ENCODE measurements around the gene CHRM3.

The CHRM3 gene

GRCh38 chr1:239417221-239417620, 30.9 kb downstream of the CHRM3 start:
- no peak overlapping the region for H4K8ac ChIP-seq (ENCODE audit: low read depth, low read length)

GRCh38 chr1:239417986-239418640, 31.7 kb downstream of the CHRM3 start:
- no peak overlapping the region for H3K9ac ChIP-seq (ENCODE audit: low read length)
- H3K23ac ChIP-seq (ENCODE audit: low read length): no peak overlapping the region
- H3K4me1 ChIP-seq (ENCODE audit: control insufficient read depth, low read depth, low read length): no peaks in the 10 kb centered on the region
- H3K27me3 ChIP-seq (ENCODE audit: insufficient read depth, low read length, poor library complexity): no peaks in the 10 kb centered on the region
- H3K4me3 ChIP-seq (ENCODE audit: low read length): no peak overlapping the region
- no peak overlapping the region for H3K4me2 ChIP-seq (ENCODE audit: low read length)
- H4K8ac ChIP-seq (ENCODE audit: low read depth, low read length): no peak overlapping the region
- no peak overlapping the region for H3K56ac ChIP-seq (ENCODE audit: low read length)
- H3K18ac ChIP-seq (ENCODE audit: low read length): no peak overlapping the region
- no peaks in the 10 kb centered on the region for H3K79me1 ChIP-seq (ENCODE audit: low read length)
- H2BK5ac ChIP-seq (ENCODE audit: low read length): no peak overlapping the region
- H4K5ac ChIP-seq (ENCODE audit: low read length): no peak overlapping the region
- H3K27ac ChIP-seq (ENCODE audit: low read depth, low read length): no peak overlapping the region
- H2BK15ac ChIP-seq (replicated peaks; ENCODE audit: low read depth): no peak overlapping the region
- no peak overlapping the region for H2BK120ac ChIP-seq (ENCODE audit: low read depth, low read length)
- no peak overlapping the region for H3K4ac ChIP-seq (ENCODE audit: low read depth, low read length)
- no peak for DNase-seq
- H3K36me3 ChIP-seq (ENCODE audit: control insufficient read depth, insufficient read depth, low read length): no peaks in the 10 kb centered on the region
- no peaks in the 10 kb centered on the region for H3K79me2 ChIP-seq (ENCODE audit: control insufficient read depth, insufficient read depth, low read length)
- H2AK5ac ChIP-seq (ENCODE audit: low read length): no peak overlapping the region
- WGBS (ENCODE audit: extremely low coverage, insufficient coverage, low lambda C conversion rate): no CpG with 5 or more reads among the region's 5 CpGs

More at GRCh38 chr1:239417221-239417620, 30.9 kb downstream of the CHRM3 start:
- no peaks in the 10 kb centered on the region for H3K79me1 ChIP-seq (ENCODE audit: low read length)
- H3K27ac ChIP-seq (ENCODE audit: low read depth, low read length): no peak overlapping the region
- H4K5ac ChIP-seq (ENCODE audit: low read length): no peak overlapping the region
- no peak for DNase-seq
- H3K4me1 ChIP-seq (ENCODE audit: control insufficient read depth, low read depth, low read length): no peaks in the 10 kb centered on the region
- no CpG with 5 or more reads among the region's 2 CpGs for WGBS (ENCODE audit: extremely low coverage, insufficient coverage, low lambda C conversion rate)
- H3K56ac ChIP-seq (ENCODE audit: low read length): no peak overlapping the region
- no peak overlapping the region for H2AK5ac ChIP-seq (ENCODE audit: low read length)
- no peak overlapping the region for H2BK120ac ChIP-seq (ENCODE audit: low read depth, low read length)
- H3K36me3 ChIP-seq (ENCODE audit: control insufficient read depth, insufficient read depth, low read length): no peaks in the 10 kb centered on the region
- H3K27me3 ChIP-seq (ENCODE audit: insufficient read depth, low read length, poor library complexity): no peaks in the 10 kb centered on the region
- H3K79me2 ChIP-seq (ENCODE audit: control insufficient read depth, insufficient read depth, low read length): no peaks in the 10 kb centered on the region
- no peak overlapping the region for H2BK5ac ChIP-seq (ENCODE audit: low read length)
- H3K4me3 ChIP-seq (ENCODE audit: low read length): no peak overlapping the region
- H3K4ac ChIP-seq (ENCODE audit: low read depth, low read length): no peak overlapping the region
- no peak overlapping the region for H3K23ac ChIP-seq (ENCODE audit: low read length)
- no peak overlapping the region for H3K4me2 ChIP-seq (ENCODE audit: low read length)
- no peak overlapping the region for H2BK15ac ChIP-seq (replicated peaks; ENCODE audit: low read depth)
- H3K18ac ChIP-seq (ENCODE audit: low read length): no peak overlapping the region
- no peak overlapping the region for H3K9ac ChIP-seq (ENCODE audit: low read length)

- Histone ChIP-seq H3K56ac (ENCODE audit: low read length) (no peak overlapping the region), H4K8ac (ENCODE audit: low read depth, low read length) (no peak overlapping the region), H3K9ac (ENCODE audit: low read length) (no peak overlapping the region), H3K79me1 (ENCODE audit: low read length) (no peaks in the 10 kb centered on the region), H3K27ac (ENCODE audit: low read depth, low read length) (no peak overlapping the region), H4K5ac (ENCODE audit: low read length) (no peak overlapping the region), H3K27me3 (ENCODE audit: insufficient read depth, low read length, poor library complexity) (no peaks in the 10 kb centered on the region), H3K4ac (ENCODE audit: low read depth, low read length) (no peak overlapping the region), H2BK15ac (replicated peaks; ENCODE audit: low read depth) (no peak overlapping the region), H3K36me3 (ENCODE audit: control insufficient read depth, insufficient read depth, low read length) (no peaks in the 10 kb centered on the region), H3K4me2 (ENCODE audit: low read length) (no peak overlapping the region), H3K4me3 (ENCODE audit: low read length) (no peak overlapping the region), H3K79me2 (ENCODE audit: control insufficient read depth, insufficient read depth, low read length) (no peaks in the 10 kb centered on the region), H2BK120ac (ENCODE audit: low read depth, low read length) (no peak overlapping the region), H2BK5ac (ENCODE audit: low read length) (no peak overlapping the region), H3K4me1 (ENCODE audit: control insufficient read depth, low read depth, low read length) (no peaks in the 10 kb centered on the region), H3K18ac (ENCODE audit: low read length) (no peak overlapping the region), H2AK5ac (ENCODE audit: low read length) (no peak overlapping the region), H3K23ac (ENCODE audit: low read length) (no peak overlapping the region)
- WGBS (ENCODE audit: extremely low coverage, insufficient coverage, low lambda C conversion rate): no CpG with 5 or more reads among the region's 1 CpG
- no peak for DNase-seq
These were observed 32.3 kb downstream of the CHRM3 start for GRCh38 chr1:239418681-239419080.

GRCh38 chr1:239421811-239422210, 35.4 kb downstream of the CHRM3 start:
- no peaks in the 10 kb centered on the region for H3K4me1 ChIP-seq (ENCODE audit: control insufficient read depth, low read depth, low read length)
- H4K5ac ChIP-seq (ENCODE audit: low read length): no peak overlapping the region
- H3K56ac ChIP-seq (ENCODE audit: low read length): no peak overlapping the region

GRCh38 chr1:239422818-239423217, 36.5 kb downstream of the CHRM3 start:
- H2BK120ac ChIP-seq (ENCODE audit: low read depth, low read length): no peak overlapping the region
- no CpG with 5 or more reads among the region's 3 CpGs for WGBS (ENCODE audit: extremely low coverage, insufficient coverage, low lambda C conversion rate)
- DNase-seq: no peak

More at GRCh38 chr1:239421811-239422210, 35.4 kb downstream of the CHRM3 start:
- Histone ChIP-seq H2BK120ac (ENCODE audit: low read depth, low read length) (no peak overlapping the region), H3K36me3 (ENCODE audit: control insufficient read depth, insufficient read depth, low read length) (no peaks in the 10 kb centered on the region), H2AK5ac (ENCODE audit: low read length) (no peak overlapping the region), H3K18ac (ENCODE audit: low read length) (no peak overlapping the region), H4K8ac (ENCODE audit: low read depth, low read length) (no peak overlapping the region), H2BK5ac (ENCODE audit: low read length) (no peak overlapping the region), H3K9ac (ENCODE audit: low read length) (no peak overlapping the region), H3K4me3 (ENCODE audit: low read length) (no peak overlapping the region), H3K27me3 (ENCODE audit: insufficient read depth, low read length, poor library complexity) (no peaks in the 10 kb centered on the region), H2BK15ac (replicated peaks; ENCODE audit: low read depth) (no peak overlapping the region), H3K79me1 (ENCODE audit: low read length) (no peaks in the 10 kb centered on the region), H3K4ac (ENCODE audit: low read depth, low read length) (no peak overlapping the region), H3K4me2 (ENCODE audit: low read length) (no peak overlapping the region), H3K23ac (ENCODE audit: low read length) (no peak overlapping the region), H3K79me2 (ENCODE audit: control insufficient read depth, insufficient read depth, low read length) (no peaks in the 10 kb centered on the region), H3K27ac (ENCODE audit: low read depth, low read length) (no peak overlapping the region)
- DNase-seq: no peak
- WGBS (ENCODE audit: extremely low coverage, insufficient coverage, low lambda C conversion rate): no CpG with 5 or more reads among the region's 2 CpGs

More at GRCh38 chr1:239422818-239423217, 36.5 kb downstream of the CHRM3 start:
- no peak overlapping the region for H3K18ac ChIP-seq (ENCODE audit: low read length)
- H3K79me1 ChIP-seq (ENCODE audit: low read length): no peaks in the 10 kb centered on the region
- no peak overlapping the region for H2BK15ac ChIP-seq (replicated peaks; ENCODE audit: low read depth)
- H3K9ac ChIP-seq (ENCODE audit: low read length): no peak overlapping the region
- no peak overlapping the region for H3K4ac ChIP-seq (ENCODE audit: low read depth, low read length)
- no peak overlapping the region for H4K5ac ChIP-seq (ENCODE audit: low read length)
- H2AK5ac ChIP-seq (ENCODE audit: low read length): no peak overlapping the region
- H3K4me2 ChIP-seq (ENCODE audit: low read length): no peak overlapping the region
- H2BK5ac ChIP-seq (ENCODE audit: low read length): no peak overlapping the region
- no peak overlapping the region for H3K4me3 ChIP-seq (ENCODE audit: low read length)
- no peak overlapping the region for H3K56ac ChIP-seq (ENCODE audit: low read length)
- H3K79me2 ChIP-seq (ENCODE audit: control insufficient read depth, insufficient read depth, low read length): no peaks in the 10 kb centered on the region
- H3K4me1 ChIP-seq (ENCODE audit: control insufficient read depth, low read depth, low read length): no peaks in the 10 kb centered on the region
- no peak overlapping the region for H3K23ac ChIP-seq (ENCODE audit: low read length)
- no peak overlapping the region for H3K27ac ChIP-seq (ENCODE audit: low read depth, low read length)
- H3K36me3 ChIP-seq (ENCODE audit: control insufficient read depth, insufficient read depth, low read length): no peaks in the 10 kb centered on the region
- H3K27me3 ChIP-seq (ENCODE audit: insufficient read depth, low read length, poor library complexity): no peaks in the 10 kb centered on the region
- H4K8ac ChIP-seq (ENCODE audit: low read depth, low read length): no peak overlapping the region
